Measurements from ENCODE around the gene ZNF362. TPM values are rescaled to one million over a fixed set of nuclear protein-coding genes. Genes with fewer than 3 reads are reported as not detected.

Gene ZNF362
- total and polyA plus RNA-seq, 2 of the 13 experiments (the other 11 are each of a cell fraction or from before 2014, with no cell fraction given) = 8.3 to 14.2 TPM

DNA sequence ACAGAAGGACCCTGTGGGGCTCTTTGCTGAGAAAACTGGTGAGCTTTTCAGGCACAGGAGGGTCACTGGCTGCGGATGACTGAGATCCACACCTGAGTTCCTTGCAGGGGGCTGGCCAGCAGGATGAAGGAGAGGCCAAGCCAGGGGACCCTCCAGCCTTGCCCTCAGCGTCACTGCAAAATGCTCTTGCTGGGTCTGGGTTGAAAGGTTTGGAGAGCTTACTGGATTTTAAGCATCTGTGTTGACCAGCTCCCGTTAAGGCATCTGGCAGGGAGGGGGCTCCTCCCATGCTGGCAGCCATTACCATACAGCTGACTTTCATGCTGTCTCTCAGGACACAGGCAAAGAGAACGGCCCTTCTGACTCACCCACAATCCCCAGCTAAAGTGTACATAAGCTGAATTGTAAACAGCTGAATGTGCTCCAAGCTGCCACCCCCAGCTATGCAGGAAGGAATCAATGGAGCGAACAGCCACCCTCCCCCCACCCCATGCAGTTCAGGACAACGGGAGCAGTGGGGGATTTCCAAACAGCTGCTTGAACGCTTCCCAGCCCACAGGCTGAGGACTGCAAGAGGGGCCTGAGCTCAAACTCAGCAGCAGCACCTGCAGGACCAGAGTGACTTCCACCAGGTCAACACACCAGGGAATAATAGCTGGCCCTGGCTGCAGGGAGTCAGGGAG lies 85.9 kb downstream of the ZNF362 start (continued):
- TF ChIP-seq, protein P1, sequence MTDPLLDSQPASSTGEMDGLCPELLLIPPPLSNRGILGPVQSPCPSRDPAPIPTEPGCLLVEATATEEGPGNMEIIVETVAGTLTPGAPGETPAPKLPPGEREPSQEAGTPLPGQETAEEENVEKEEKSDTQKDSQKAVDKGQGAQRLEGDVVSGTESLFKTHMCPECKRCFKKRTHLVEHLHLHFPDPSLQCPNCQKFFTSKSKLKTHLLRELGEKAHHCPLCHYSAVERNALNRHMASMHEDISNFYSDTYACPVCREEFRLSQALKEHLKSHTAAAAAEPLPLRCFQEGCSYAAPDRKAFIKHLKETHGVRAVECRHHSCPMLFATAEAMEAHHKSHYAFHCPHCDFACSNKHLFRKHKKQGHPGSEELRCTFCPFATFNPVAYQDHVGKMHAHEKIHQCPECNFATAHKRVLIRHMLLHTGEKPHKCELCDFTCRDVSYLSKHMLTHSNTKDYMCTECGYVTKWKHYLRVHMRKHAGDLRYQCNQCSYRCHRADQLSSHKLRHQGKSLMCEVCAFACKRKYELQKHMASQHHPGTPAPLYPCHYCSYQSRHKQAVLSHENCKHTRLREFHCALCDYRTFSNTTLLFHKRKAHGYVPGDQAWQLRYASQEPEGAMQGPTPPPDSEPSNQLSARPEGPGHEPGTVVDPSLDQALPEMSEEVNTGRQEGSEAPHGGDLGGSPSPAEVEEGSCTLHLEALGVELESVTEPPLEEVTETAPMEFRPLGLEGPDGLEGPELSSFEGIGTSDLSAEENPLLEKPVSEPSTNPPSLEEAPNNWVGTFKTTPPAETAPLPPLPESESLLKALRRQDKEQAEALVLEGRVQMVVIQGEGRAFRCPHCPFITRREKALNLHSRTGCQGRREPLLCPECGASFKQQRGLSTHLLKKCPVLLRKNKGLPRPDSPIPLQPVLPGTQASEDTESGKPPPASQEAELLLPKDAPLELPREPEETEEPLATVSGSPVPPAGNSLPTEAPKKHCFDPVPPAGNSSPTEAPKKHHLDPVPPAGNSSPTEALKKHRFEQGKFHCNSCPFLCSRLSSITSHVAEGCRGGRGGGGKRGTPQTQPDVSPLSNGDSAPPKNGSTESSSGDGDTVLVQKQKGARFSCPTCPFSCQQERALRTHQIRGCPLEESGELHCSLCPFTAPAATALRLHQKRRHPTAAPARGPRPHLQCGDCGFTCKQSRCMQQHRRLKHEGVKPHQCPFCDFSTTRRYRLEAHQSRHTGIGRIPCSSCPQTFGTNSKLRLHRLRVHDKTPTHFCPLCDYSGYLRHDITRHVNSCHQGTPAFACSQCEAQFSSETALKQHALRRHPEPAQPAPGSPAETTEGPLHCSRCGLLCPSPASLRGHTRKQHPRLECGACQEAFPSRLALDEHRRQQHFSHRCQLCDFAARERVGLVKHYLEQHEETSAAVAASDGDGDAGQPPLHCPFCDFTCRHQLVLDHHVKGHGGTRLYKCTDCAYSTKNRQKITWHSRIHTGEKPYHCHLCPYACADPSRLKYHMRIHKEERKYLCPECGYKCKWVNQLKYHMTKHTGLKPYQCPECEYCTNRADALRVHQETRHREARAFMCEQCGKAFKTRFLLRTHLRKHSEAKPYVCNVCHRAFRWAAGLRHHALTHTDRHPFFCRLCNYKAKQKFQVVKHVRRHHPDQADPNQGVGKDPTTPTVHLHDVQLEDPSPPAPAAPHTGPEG (CRISPR knock-in tag; IDR thresholded peaks at IDR 0.05) = no peak
- TF ChIP-seq SNRNP70 (IDR thresholded peaks at IDR 0.05; ENCODE audit: low read depth, low read length) (no peak), JUN (CRISPR knock-in tag; IDR thresholded peaks at IDR 0.05) (peak; percentile 92), PCBP2 (optimal IDR thresholded peaks at IDR 0.05; ENCODE audit: low read depth, low read length, poor library complexity, severe bottlenecking) (no peak), TOPORS (CRISPR knock-in tag; IDR thresholded peaks at IDR 0.05) (no peak), TBP (CRISPR knock-in tag; IDR thresholded peaks at IDR 0.05) (no peak)
- TF ChIP-seq, protein P2, sequence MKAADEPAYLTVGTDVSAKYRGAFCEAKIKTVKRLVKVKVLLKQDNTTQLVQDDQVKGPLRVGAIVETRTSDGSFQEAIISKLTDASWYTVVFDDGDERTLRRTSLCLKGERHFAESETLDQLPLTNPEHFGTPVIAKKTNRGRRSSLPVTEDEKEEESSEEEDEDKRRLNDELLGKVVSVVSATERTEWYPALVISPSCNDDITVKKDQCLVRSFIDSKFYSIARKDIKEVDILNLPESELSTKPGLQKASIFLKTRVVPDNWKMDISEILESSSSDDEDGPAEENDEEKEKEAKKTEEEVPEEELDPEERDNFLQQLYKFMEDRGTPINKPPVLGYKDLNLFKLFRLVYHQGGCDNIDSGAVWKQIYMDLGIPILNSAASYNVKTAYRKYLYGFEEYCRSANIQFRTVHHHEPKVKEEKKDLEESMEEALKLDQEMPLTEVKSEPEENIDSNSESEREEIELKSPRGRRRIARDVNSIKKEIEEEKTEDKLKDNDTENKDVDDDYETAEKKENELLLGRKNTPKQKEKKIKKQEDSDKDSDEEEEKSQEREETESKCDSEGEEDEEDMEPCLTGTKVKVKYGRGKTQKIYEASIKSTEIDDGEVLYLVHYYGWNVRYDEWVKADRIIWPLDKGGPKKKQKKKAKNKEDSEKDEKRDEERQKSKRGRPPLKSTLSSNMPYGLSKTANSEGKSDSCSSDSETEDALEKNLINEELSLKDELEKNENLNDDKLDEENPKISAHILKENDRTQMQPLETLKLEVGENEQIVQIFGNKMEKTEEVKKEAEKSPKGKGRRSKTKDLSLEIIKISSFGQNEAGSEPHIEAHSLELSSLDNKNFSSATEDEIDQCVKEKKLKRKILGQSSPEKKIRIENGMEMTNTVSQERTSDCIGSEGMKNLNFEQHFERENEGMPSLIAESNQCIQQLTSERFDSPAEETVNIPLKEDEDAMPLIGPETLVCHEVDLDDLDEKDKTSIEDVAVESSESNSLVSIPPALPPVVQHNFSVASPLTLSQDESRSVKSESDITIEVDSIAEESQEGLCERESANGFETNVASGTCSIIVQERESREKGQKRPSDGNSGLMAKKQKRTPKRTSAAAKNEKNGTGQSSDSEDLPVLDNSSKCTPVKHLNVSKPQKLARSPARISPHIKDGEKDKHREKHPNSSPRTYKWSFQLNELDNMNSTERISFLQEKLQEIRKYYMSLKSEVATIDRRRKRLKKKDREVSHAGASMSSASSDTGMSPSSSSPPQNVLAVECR (CRISPR knock-in tag; IDR thresholded peaks at IDR 0.05; ENCODE audit: borderline replicate concordance) = peak; percentile 96
- TF ChIP-seq, protein P3, sequence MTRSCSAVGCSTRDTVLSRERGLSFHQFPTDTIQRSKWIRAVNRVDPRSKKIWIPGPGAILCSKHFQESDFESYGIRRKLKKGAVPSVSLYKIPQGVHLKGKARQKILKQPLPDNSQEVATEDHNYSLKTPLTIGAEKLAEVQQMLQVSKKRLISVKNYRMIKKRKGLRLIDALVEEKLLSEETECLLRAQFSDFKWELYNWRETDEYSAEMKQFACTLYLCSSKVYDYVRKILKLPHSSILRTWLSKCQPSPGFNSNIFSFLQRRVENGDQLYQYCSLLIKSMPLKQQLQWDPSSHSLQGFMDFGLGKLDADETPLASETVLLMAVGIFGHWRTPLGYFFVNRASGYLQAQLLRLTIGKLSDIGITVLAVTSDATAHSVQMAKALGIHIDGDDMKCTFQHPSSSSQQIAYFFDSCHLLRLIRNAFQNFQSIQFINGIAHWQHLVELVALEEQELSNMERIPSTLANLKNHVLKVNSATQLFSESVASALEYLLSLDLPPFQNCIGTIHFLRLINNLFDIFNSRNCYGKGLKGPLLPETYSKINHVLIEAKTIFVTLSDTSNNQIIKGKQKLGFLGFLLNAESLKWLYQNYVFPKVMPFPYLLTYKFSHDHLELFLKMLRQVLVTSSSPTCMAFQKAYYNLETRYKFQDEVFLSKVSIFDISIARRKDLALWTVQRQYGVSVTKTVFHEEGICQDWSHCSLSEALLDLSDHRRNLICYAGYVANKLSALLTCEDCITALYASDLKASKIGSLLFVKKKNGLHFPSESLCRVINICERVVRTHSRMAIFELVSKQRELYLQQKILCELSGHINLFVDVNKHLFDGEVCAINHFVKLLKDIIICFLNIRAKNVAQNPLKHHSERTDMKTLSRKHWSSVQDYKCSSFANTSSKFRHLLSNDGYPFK (CRISPR knock-in tag; IDR thresholded peaks at IDR 0.05; ENCODE audit: borderline replicate concordance) = peak; percentile 91
- TF ChIP-seq, protein P4, sequence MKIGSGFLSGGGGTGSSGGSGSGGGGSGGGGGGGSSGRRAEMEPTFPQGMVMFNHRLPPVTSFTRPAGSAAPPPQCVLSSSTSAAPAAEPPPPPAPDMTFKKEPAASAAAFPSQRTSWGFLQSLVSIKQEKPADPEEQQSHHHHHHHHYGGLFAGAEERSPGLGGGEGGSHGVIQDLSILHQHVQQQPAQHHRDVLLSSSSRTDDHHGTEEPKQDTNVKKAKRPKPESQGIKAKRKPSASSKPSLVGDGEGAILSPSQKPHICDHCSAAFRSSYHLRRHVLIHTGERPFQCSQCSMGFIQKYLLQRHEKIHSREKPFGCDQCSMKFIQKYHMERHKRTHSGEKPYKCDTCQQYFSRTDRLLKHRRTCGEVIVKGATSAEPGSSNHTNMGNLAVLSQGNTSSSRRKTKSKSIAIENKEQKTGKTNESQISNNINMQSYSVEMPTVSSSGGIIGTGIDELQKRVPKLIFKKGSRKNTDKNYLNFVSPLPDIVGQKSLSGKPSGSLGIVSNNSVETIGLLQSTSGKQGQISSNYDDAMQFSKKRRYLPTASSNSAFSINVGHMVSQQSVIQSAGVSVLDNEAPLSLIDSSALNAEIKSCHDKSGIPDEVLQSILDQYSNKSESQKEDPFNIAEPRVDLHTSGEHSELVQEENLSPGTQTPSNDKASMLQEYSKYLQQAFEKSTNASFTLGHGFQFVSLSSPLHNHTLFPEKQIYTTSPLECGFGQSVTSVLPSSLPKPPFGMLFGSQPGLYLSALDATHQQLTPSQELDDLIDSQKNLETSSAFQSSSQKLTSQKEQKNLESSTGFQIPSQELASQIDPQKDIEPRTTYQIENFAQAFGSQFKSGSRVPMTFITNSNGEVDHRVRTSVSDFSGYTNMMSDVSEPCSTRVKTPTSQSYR (CRISPR knock-in tag; IDR thresholded peaks at IDR 0.05; ENCODE audit: borderline replicate concordance) = peak; percentile 99
- TF ChIP-seq, protein P5, sequence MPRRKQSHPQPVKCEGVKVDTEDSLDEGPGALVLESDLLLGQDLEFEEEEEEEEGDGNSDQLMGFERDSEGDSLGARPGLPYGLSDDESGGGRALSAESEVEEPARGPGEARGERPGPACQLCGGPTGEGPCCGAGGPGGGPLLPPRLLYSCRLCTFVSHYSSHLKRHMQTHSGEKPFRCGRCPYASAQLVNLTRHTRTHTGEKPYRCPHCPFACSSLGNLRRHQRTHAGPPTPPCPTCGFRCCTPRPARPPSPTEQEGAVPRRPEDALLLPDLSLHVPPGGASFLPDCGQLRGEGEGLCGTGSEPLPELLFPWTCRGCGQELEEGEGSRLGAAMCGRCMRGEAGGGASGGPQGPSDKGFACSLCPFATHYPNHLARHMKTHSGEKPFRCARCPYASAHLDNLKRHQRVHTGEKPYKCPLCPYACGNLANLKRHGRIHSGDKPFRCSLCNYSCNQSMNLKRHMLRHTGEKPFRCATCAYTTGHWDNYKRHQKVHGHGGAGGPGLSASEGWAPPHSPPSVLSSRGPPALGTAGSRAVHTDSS (CRISPR knock-in tag; conservative IDR thresholded peaks at IDR 0.05) = no peak

Data from HepG2 (cell line).